HepG2 (cell line): ENCODE results near the gene KAT14. TPM values are rescaled to one million over a fixed set of nuclear protein-coding genes. Genes with fewer than 3 reads are reported as not detected.

ENCODE experiments used
- AHR ChIP-seq: IDR thresholded peaks from 2 replicates; pipeline ENCODE4 v1.6.1; 2018; ENCODE audit warnings: missing genetic modification reagents, missing compliant biosample characterization
- CCAR2 ChIP-seq: fragments of 200-400 bp; formaldehyde crosslinking; optimal IDR thresholded peaks from 2 replicates; pipeline ENCODE3; 2018; ENCODE audit warnings: low read depth, mild to moderate bottlenecking, low read length, moderate library complexity
- FOXM1 ChIP-seq: sonication (generic); formaldehyde crosslinking; IDR thresholded peaks from 2 replicates; pipeline ENCODE4 v1.5.0; 2020; ENCODE audit warnings: missing genetic modification reagents
- HDAC6 ChIP-seq: fragments of 200-600 bp; sonication (generic); IDR thresholded peaks from 2 replicates; pipeline ENCODE4 v1.7.0; 2017; ENCODE audit warnings: mild to moderate bottlenecking, antibody characterized with exemption, low read length, low read depth
- HNRNPL ChIP-seq: fragments of 200-400 bp; formaldehyde crosslinking; IDR thresholded peaks from 2 replicates; pipeline ENCODE4 v1.6.1; 2017; ENCODE audit warnings: mild to moderate bottlenecking, low read depth, low read length
- ONECUT2 ChIP-seq: sonication (generic); formaldehyde crosslinking; IDR thresholded peaks from 2 replicates; pipeline ENCODE4 v1.4.0; 2020; ENCODE audit warnings: missing genetic modification reagents
- ZNF143 ChIP-seq: sonication (generic); formaldehyde crosslinking; IDR thresholded peaks from 2 replicates; pipeline ENCODE4 v1.4.0; 2020; ENCODE audit warnings: missing genetic modification reagents
- ZNF205 ChIP-seq: IDR thresholded peaks from 2 replicates; pipeline ENCODE4 v1.6.1; 2018; ENCODE audit warnings: missing biosample characterization, missing genetic modification reagents
- ZNF382 ChIP-seq: sonication (generic); formaldehyde crosslinking; IDR thresholded peaks from 2 replicates; pipeline ENCODE4 v1.5.0; 2020; ENCODE audit warnings: missing genetic modification reagents, mild to moderate bottlenecking, borderline replicate concordance
- ZNF598 ChIP-seq: sonication (generic); formaldehyde crosslinking; IDR thresholded peaks from 2 replicates; pipeline ENCODE4 v1.5.1; 2020; ENCODE audit warnings: mild to moderate bottlenecking, missing genetic modification reagents, borderline replicate concordance
- ZNF644 ChIP-seq: IDR thresholded peaks from 2 replicates; pipeline ENCODE4 v1.6.1; 2016; ENCODE audit warnings: low read depth
- polyA plus RNA-seq, 8 experiments: library from polyadenylated mRNA; depleted of rRNA in 3 of 8; stranded (reverse) in 7 of 8; unstranded in 1 of 8; fragments of >200 nt; fragmentation: Illumina TruSeq in 4 of 8; extraction: Trizol in 4 of 8; gene quantifications; 2 replicates each; pipeline versions ENCODE4 v1.2.1 to v1.2.3, GENCODE V29; 2011 to 2016; ENCODE audit warnings: low read depth in 4 of 8, missing spikeins in 1 of 8, mixed read lengths in 1 of 8; ENCODE audit not compliant: insufficient read depth in 1 of 8
- total RNA-seq, 5 experiments: library from RNA; depleted of rRNA; stranded (reverse); fragments of >200 nt; fragmentation: Illumina TruSeq; extraction: Trizol; gene quantifications; 2 replicates each; pipeline ENCODE4 v1.2.3, GENCODE V29; 2016; ENCODE audit warnings: low read depth in 1 of 5
- TF ChIP-seq, protein P1 (sequence below): sonication (generic); formaldehyde crosslinking; IDR thresholded peaks from 2 replicates; pipeline ENCODE4 v1.4.0; 2020; ENCODE audit warnings: missing genetic modification reagents
- TF ChIP-seq, protein P2 (sequence below): sonication (generic); formaldehyde crosslinking; IDR thresholded peaks from 2 replicates; pipeline ENCODE4 v1.4.0; 2020; ENCODE audit warnings: missing genetic modification reagents, borderline replicate concordance
- TF ChIP-seq, protein P3 (sequence below): sonication (generic); formaldehyde crosslinking; IDR thresholded peaks from 2 replicates; pipeline ENCODE4 v1.5.1; 2020; ENCODE audit warnings: mild to moderate bottlenecking, missing genetic modification reagents, borderline replicate concordance
- TF ChIP-seq, protein P4 (sequence below): sonication (generic); formaldehyde crosslinking; IDR thresholded peaks from 2 replicates; pipeline ENCODE4 v1.8.0; 2022; ENCODE audit warnings: missing genetic modification reagents, mild to moderate bottlenecking, moderate library complexity, borderline replicate concordance

The KAT14 gene
- total and polyA plus RNA-seq, 2 of the 13 experiments (the other 11 are each of a cell fraction or from before 2014, with no cell fraction given): 5.1 to 15.1 TPM

DNA sequence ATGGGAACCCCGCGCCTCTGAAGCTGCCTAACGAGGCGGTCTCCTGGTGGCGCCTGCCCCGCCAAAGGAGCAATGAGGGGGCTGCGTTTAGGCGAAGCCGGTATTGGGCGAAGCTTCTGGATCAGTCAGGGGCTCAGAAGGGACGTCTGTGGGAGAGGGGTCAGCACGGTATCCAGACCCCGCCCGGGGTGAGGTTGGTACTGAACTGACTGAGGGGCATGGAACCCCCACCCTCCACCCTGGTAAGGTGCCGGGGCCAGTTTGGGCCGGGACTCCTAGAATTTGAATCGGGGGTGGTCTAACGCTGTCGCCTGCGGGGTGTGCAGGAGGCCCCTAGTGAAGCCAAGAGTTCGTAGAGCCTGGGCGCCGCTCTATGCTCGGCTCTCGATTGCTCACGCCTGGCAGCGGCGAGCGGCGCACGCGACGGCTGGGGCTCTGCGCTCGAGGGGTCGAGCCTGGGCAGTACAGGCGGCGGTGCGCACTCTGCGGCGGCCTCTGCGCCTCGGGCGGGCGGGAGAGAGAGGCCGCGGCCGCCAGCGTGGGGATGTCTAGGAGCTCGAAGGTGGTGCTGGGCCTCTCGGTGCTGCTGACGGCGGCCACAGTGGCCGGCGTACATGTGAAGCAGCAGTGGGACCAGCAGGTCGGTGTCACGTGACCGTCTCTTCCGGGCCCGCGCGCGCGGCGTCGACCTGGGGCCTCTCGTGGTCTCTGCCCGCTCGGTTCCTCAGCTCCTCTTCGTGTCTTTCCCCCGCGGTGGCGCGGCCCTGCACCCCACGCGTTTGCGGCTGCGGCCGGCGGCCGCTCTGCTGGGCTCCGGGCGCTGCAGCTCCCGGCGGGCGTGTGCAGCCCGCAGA, at the start of gene KAT14, which contains the start of gene PET117 (continued):
- TF ChIP-seq, protein P1, sequence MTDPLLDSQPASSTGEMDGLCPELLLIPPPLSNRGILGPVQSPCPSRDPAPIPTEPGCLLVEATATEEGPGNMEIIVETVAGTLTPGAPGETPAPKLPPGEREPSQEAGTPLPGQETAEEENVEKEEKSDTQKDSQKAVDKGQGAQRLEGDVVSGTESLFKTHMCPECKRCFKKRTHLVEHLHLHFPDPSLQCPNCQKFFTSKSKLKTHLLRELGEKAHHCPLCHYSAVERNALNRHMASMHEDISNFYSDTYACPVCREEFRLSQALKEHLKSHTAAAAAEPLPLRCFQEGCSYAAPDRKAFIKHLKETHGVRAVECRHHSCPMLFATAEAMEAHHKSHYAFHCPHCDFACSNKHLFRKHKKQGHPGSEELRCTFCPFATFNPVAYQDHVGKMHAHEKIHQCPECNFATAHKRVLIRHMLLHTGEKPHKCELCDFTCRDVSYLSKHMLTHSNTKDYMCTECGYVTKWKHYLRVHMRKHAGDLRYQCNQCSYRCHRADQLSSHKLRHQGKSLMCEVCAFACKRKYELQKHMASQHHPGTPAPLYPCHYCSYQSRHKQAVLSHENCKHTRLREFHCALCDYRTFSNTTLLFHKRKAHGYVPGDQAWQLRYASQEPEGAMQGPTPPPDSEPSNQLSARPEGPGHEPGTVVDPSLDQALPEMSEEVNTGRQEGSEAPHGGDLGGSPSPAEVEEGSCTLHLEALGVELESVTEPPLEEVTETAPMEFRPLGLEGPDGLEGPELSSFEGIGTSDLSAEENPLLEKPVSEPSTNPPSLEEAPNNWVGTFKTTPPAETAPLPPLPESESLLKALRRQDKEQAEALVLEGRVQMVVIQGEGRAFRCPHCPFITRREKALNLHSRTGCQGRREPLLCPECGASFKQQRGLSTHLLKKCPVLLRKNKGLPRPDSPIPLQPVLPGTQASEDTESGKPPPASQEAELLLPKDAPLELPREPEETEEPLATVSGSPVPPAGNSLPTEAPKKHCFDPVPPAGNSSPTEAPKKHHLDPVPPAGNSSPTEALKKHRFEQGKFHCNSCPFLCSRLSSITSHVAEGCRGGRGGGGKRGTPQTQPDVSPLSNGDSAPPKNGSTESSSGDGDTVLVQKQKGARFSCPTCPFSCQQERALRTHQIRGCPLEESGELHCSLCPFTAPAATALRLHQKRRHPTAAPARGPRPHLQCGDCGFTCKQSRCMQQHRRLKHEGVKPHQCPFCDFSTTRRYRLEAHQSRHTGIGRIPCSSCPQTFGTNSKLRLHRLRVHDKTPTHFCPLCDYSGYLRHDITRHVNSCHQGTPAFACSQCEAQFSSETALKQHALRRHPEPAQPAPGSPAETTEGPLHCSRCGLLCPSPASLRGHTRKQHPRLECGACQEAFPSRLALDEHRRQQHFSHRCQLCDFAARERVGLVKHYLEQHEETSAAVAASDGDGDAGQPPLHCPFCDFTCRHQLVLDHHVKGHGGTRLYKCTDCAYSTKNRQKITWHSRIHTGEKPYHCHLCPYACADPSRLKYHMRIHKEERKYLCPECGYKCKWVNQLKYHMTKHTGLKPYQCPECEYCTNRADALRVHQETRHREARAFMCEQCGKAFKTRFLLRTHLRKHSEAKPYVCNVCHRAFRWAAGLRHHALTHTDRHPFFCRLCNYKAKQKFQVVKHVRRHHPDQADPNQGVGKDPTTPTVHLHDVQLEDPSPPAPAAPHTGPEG (CRISPR knock-in tag): peak; percentile 99
- TF ChIP-seq ZNF598 (CRISPR knock-in tag): peak; percentile 100
- peak; percentile 78 for TF ChIP-seq ZNF143 (CRISPR knock-in tag)
- TF ChIP-seq, protein P2, sequence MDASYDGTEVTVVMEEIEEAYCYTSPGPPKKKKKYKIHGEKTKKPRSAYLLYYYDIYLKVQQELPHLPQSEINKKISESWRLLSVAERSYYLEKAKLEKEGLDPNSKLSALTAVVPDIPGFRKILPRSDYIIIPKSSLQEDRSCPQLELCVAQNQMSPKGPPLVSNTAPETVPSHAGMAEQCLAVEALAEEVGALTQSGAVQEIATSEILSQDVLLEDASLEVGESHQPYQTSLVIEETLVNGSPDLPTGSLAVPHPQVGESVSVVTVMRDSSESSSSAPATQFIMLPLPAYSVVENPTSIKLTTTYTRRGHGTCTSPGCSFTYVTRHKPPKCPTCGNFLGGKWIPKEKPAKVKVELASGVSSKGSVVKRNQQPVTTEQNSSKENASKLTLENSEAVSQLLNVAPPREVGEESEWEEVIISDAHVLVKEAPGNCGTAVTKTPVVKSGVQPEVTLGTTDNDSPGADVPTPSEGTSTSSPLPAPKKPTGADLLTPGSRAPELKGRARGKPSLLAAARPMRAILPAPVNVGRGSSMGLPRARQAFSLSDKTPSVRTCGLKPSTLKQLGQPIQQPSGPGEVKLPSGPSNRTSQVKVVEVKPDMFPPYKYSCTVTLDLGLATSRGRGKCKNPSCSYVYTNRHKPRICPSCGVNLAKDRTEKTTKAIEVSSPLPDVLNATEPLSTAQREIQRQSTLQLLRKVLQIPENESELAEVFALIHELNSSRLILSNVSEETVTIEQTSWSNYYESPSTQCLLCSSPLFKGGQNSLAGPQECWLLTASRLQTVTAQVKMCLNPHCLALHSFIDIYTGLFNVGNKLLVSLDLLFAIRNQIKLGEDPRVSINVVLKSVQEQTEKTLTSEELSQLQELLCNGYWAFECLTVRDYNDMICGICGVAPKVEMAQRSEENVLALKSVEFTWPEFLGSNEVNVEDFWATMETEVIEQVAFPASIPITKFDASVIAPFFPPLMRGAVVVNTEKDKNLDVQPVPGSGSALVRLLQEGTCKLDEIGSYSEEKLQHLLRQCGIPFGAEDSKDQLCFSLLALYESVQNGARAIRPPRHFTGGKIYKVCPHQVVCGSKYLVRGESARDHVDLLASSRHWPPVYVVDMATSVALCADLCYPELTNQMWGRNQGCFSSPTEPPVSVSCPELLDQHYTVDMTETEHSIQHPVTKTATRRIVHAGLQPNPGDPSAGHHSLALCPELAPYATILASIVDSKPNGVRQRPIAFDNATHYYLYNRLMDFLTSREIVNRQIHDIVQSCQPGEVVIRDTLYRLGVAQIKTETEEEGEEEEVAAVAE (CRISPR knock-in tag): peak; percentile 79
- TF ChIP-seq, protein P3, sequence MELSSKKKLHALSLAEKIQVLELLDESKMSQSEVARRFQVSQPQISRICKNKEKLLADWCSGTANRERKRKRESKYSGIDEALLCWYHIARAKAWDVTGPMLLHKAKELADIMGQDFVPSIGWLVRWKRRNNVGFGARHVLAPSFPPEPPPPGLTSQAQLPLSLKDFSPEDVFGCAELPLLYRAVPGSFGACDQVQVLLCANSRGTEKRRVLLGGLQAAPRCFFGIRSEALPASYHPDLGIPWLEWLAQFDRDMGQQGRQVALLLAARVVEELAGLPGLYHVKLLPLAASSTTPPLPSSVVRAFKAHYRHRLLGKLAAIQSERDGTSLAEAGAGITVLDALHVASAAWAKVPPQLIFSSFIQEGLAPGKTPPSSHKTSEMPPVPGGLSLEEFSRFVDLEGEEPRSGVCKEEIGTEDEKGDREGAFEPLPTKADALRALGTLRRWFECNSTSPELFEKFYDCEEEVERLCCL: no peak
- TF ChIP-seq AHR (CRISPR knock-in tag): peak; percentile 98
- no peak for TF ChIP-seq ZNF382 (CRISPR knock-in tag)
- 0 out of 2 replicates have a peak, but pooled peaks have one; percentile 23 for TF ChIP-seq HNRNPL
- TF ChIP-seq FOXM1 (CRISPR knock-in tag): peak; percentile 83
- peak; percentile 84 for TF ChIP-seq ZNF205 (CRISPR knock-in tag)
- no peak for TF ChIP-seq ZNF644 (CRISPR knock-in tag)
- TF ChIP-seq, protein P4, sequence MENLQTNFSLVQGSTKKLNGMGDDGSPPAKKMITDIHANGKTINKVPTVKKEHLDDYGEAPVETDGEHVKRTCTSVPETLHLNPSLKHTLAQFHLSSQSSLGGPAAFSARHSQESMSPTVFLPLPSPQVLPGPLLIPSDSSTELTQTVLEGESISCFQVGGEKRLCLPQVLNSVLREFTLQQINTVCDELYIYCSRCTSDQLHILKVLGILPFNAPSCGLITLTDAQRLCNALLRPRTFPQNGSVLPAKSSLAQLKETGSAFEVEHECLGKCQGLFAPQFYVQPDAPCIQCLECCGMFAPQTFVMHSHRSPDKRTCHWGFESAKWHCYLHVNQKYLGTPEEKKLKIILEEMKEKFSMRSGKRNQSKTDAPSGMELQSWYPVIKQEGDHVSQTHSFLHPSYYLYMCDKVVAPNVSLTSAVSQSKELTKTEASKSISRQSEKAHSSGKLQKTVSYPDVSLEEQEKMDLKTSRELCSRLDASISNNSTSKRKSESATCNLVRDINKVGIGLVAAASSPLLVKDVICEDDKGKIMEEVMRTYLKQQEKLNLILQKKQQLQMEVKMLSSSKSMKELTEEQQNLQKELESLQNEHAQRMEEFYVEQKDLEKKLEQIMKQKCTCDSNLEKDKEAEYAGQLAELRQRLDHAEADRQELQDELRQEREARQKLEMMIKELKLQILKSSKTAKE (CRISPR knock-in tag): peak; percentile 90
- peak; percentile 83 for TF ChIP-seq CCAR2
- TF ChIP-seq ONECUT2 (CRISPR knock-in tag): peak; percentile 49; the same call in 1 of the 2 replicates
- no peak for TF ChIP-seq HDAC6
